ENCODE data around the gene CA11.
"Not testable (repeated sequence)": the region's sequence is repeated elsewhere in the genome, so short reads cannot be mapped to it uniquely, and the experiment has no call there.

- not testable (repeated sequence) for TF ChIP-seq EZH2 (IDR thresholded peaks at IDR 0.05; ENCODE audit: low read depth, unreplicated experiment); CTCF (conservative IDR thresholded peaks at IDR 0.05; ENCODE audit: low read depth in 2 of 2)
Observed at GRCh38 chr19:48686637-48687036, 40.6 kb upstream of the CA11 start.

Data from GM23338 (cell line).